ENCODE results near the gene FARP1. TPM values are rescaled to one million over a fixed set of nuclear protein-coding genes. Genes with fewer than 3 reads are reported as not detected.

Gene FARP1
- total RNA-seq, 5 donors from 2014 or later (not counting 1 experiment from before 2014, with no cell fraction given): 0.51 to 2.0 (median 1.0) TPM

- DNase-seq: no peak
- peaks cover 14% of the 10 kb centered on the region for H3K36me3 Mint-ChIP-seq
- H3K9me3 Mint-ChIP-seq: no peaks in the 10 kb centered on the region
- Histone ChIP-seq H3K36me3 (ENCODE audit: control insufficient read depth in 2 of 2, extremely low read depth in 1 of 2, insufficient read depth in 1 of 2, low read length in 1 of 2) (peaks cover 0 to 4% of the 10 kb centered on the region in 2 donors), H3K4me1 (ENCODE audit: control insufficient read depth in 1 of 2, extremely low read depth in 1 of 2, insufficient read depth in 2 of 2, low read length in 2 of 2) (peaks cover 5 to 38% of the 10 kb centered on the region in 2 experiments), H3K4me3 (ENCODE audit: control insufficient read depth in 1 of 2, extremely low read depth in 1 of 2, low read length in 1 of 2) (no peak overlapping the region), H3K27ac (ENCODE audit: low read length) (no peak overlapping the region), H3K9me3 (no peaks in the 10 kb centered on the region), H3K27me3 (replicated peaks in 1 of 2; ENCODE audit: control insufficient read depth in 2 of 2, extremely low read depth in 1 of 2, insufficient read depth in 2 of 2, low read length in 1 of 2) (no peaks in the 10 kb centered on the region)
- H3K27ac Mint-ChIP-seq: peak overlapping the region; percentile 52 to 71
- CTCF ChIA-PET: interaction anchor here (0.5 to 1.2 kb wide), 6 partner anchors 11 to 744 kb away, joined by 3 to 8 read pairs (median 4); no protein-coding TSS in a partner anchor
- POLR2A ChIA-PET: interaction anchor here (0.6 to 0.7 kb wide), 2 partner anchors 18 to 68 kb away, joined by 3 to 4 read pairs; no protein-coding TSS in a partner anchor
- no peaks in the 10 kb centered on the region for H3K27me3 Mint-ChIP-seq
- H3K4me1 Mint-ChIP-seq: peaks cover 75 to 87% (median 84%) of the 10 kb centered on the region in 3 donors
- WGBS (ENCODE audit: insufficient coverage): 77% methylated on average over 2 of the region's 8 CpGs
- no peak overlapping the region for H3K4me3 Mint-ChIP-seq
- no peak for ATAC-seq (replicated peaks in 1 of 4)
Measured at GRCh38 chr13:98490866-98491265, 348.0 kb downstream of the FARP1 start.

DNA sequence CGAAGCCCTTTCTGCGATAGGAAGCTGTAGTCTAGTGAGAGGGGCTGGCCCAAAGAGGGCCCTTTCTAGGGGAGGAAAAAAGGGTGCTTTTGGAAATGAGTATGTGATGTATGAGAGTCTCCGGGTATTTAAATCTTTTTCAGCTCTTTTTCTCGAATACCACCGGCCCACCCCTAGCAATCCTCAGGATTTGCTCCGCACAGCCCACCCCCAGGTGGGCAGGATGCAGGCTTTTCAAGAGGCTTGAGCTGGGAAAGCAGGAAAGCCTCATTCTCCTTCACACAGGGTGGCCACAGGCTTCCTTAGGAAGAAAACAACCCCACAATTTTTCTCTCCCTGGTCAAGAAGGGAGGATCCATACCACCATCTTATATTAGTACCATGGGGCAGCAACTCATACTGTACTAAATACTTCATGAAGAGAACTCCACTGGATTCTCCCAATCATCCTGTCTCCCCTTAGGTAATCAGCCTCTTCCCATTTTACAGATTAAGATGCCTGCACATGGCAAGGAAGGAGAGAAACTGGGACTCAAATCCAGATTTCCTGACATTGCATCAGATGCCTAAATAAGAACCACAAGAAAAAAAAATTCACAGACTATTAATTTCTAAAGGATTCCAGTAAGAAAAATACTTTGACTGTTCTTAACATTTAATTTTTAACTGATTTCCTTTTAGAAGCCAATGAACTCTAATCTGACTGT lies 349.6 kb downstream of the FARP1 start:
- Mint-ChIP-seq H3K27me3 (no peaks in the 10 kb centered on the region), H3K27ac (peak overlapping the region; percentile 3 to 37), H3K9me3 (no peaks in the 10 kb centered on the region), H3K36me3 (peaks cover 14% of the 10 kb centered on the region), H3K4me3 (no peak overlapping the region), H3K4me1 (peaks cover 71 to 88% (median 86%) of the 10 kb centered on the region in 3 donors)
- Histone ChIP-seq H3K27ac (ENCODE audit: low read length) (no peak overlapping the region), H3K9me3 (no peaks in the 10 kb centered on the region), H3K4me3 (ENCODE audit: control insufficient read depth in 1 of 2, extremely low read depth in 1 of 2, low read length in 1 of 2) (no peak overlapping the region), H3K27me3 (replicated peaks in 1 of 2; ENCODE audit: control insufficient read depth in 2 of 2, extremely low read depth in 1 of 2, insufficient read depth in 2 of 2, low read length in 1 of 2) (no peaks in the 10 kb centered on the region), H3K4me1 (ENCODE audit: control insufficient read depth in 1 of 2, extremely low read depth in 1 of 2, insufficient read depth in 2 of 2, low read length in 2 of 2) (peaks cover 7 to 32% of the 10 kb centered on the region in 2 experiments), H3K36me3 (ENCODE audit: control insufficient read depth in 2 of 2, extremely low read depth in 1 of 2, insufficient read depth in 1 of 2, low read length in 1 of 2) (peaks cover 0 to 7% of the 10 kb centered on the region in 2 donors)
- ChIA-PET POLR2A (no interaction called here), CTCF (interaction anchor here in 1 of 2 donors (0.6 to 0.7 kb wide), 2 partner anchors 23 to 47 kb away, joined by 3 to 7 read pairs; no protein-coding TSS in a partner anchor)
- WGBS (ENCODE audit: insufficient coverage): 85% methylated on average over 2 of the region's 6 CpGs
- ATAC-seq (replicated peaks in 1 of 4) (no peak), DNase-seq (no peak)

DNA sequence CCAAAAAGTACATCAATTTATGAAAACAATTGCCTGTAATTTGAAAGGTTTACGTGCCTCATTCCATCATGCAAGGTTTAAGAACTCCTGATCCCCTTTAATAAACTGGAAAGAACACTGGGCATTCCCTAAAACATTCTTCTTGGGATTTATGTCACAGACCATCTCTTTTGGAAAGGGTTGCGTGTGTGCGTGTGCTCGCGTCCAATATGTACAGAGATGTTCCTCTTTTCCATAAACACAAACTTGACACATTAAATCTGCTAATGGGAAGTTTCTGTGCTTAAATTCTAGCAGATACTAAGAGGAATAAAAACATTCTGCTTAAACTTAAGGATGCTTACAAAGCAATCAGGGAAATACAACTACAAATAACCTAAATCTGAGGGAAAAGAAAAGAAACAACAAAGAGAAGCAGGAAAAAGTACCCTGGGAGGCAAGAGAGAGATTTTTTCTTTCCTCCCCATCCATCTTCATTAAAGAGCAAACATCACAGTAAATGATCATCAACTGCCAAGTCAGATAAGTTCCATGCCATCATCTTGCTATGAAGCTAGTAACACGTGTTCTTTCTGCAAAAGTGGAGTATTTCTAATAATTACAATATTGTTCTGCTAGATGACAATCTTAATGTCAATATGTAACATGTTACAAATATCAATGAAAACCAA lies 350.3 kb downstream of the FARP1 start:
- no peaks in the 10 kb centered on the region for H3K9me3 ChIP-seq
- 100% methylated on average over 1 of the region's 6 CpGs for WGBS (ENCODE audit: insufficient coverage)
- DNase-seq (no peak), ATAC-seq (replicated peaks in 1 of 4) (no peak)
- peaks cover 7 to 32% of the 10 kb centered on the region in 2 experiments for H3K4me1 ChIP-seq (ENCODE audit: control insufficient read depth in 1 of 2, extremely low read depth in 1 of 2, insufficient read depth in 2 of 2, low read length in 2 of 2)
- peaks cover 0 to 13% of the 10 kb centered on the region in 2 donors for H3K36me3 ChIP-seq (ENCODE audit: control insufficient read depth in 2 of 2, extremely low read depth in 1 of 2, insufficient read depth in 1 of 2, low read length in 1 of 2)
- peaks cover 17% of the 10 kb centered on the region for H3K36me3 Mint-ChIP-seq
- H3K9me3 Mint-ChIP-seq: no peaks in the 10 kb centered on the region
- CTCF ChIA-PET: interaction anchor here (0.6 to 1.2 kb wide), 3 partner anchors 11 to 22 kb away, joined by 4 to 7 read pairs (median 5); no protein-coding TSS in a partner anchor
- POLR2A ChIA-PET: no interaction called here
- H3K4me1 Mint-ChIP-seq: peaks cover 71 to 88% (median 86%) of the 10 kb centered on the region in 3 donors
- H3K27ac Mint-ChIP-seq: peak overlapping the region; percentile 12 to 71
- H3K4me3 Mint-ChIP-seq: no peak overlapping the region
- no peak overlapping the region for H3K27ac ChIP-seq (ENCODE audit: low read length)
- H3K4me3 ChIP-seq (ENCODE audit: control insufficient read depth in 1 of 2, extremely low read depth in 1 of 2, low read length in 1 of 2): no peak overlapping the region
- no peaks in the 10 kb centered on the region for H3K27me3 ChIP-seq (replicated peaks in 1 of 2; ENCODE audit: control insufficient read depth in 2 of 2, extremely low read depth in 1 of 2, insufficient read depth in 2 of 2, low read length in 1 of 2)
- H3K27me3 Mint-ChIP-seq: no peaks in the 10 kb centered on the region

DNA sequence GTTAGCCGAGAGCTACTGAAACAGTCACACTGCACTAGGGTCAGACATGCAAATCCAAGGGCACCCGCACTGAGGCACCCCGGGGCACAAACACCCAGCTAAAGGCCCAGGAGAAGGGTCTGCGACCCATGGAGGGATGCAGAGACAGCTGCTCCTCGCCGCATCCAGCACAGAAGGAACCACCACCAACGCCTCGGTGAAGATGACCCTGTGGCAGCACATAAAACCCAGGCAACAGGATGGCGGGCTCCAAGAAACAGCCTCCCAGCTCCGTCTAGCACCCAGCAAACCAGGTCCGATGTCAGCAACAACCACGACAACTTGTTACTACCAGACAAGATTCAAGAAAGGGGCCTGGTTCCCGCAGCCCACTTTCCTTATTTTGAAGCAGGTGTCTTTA lies 351.9 kb downstream of the FARP1 start:
- no peak for ATAC-seq (replicated peaks in 1 of 4)
- no peak for DNase-seq
- H3K9me3 Mint-ChIP-seq: no peaks in the 10 kb centered on the region
- no peaks in the 10 kb centered on the region for H3K27me3 Mint-ChIP-seq
- peaks cover 0 to 28% of the 10 kb centered on the region in 2 donors for H3K36me3 ChIP-seq (ENCODE audit: control insufficient read depth in 2 of 2, extremely low read depth in 1 of 2, insufficient read depth in 1 of 2, low read length in 1 of 2)
- no peak overlapping the region for H3K4me3 Mint-ChIP-seq
- WGBS (ENCODE audit: insufficient coverage): 98% methylated on average over 13 of the region's 13 CpGs
- H3K4me1 Mint-ChIP-seq: peaks cover 68 to 80% (median 79%) of the 10 kb centered on the region in 3 donors
- H3K27me3 ChIP-seq (replicated peaks in 1 of 2; ENCODE audit: control insufficient read depth in 2 of 2, extremely low read depth in 1 of 2, insufficient read depth in 2 of 2, low read length in 1 of 2): no peaks in the 10 kb centered on the region
- peaks cover 6 to 32% of the 10 kb centered on the region in 2 experiments for H3K4me1 ChIP-seq (ENCODE audit: control insufficient read depth in 1 of 2, extremely low read depth in 1 of 2, insufficient read depth in 2 of 2, low read length in 2 of 2)
- H3K36me3 Mint-ChIP-seq: peaks cover 27% of the 10 kb centered on the region
- no peak overlapping the region for H3K27ac Mint-ChIP-seq
- ChIA-PET POLR2A (no interaction called here), CTCF (interaction anchor here in 1 of 2 donors (0.6 kb wide), 1 partner anchor 1872 kb away, joined by 3 read pairs; no protein-coding TSS in a partner anchor)
- H3K4me3 ChIP-seq (ENCODE audit: control insufficient read depth in 1 of 2, extremely low read depth in 1 of 2, low read length in 1 of 2): no peak overlapping the region
- no peak overlapping the region for H3K27ac ChIP-seq (ENCODE audit: low read length)
- H3K9me3 ChIP-seq: no peaks in the 10 kb centered on the region

DNA sequence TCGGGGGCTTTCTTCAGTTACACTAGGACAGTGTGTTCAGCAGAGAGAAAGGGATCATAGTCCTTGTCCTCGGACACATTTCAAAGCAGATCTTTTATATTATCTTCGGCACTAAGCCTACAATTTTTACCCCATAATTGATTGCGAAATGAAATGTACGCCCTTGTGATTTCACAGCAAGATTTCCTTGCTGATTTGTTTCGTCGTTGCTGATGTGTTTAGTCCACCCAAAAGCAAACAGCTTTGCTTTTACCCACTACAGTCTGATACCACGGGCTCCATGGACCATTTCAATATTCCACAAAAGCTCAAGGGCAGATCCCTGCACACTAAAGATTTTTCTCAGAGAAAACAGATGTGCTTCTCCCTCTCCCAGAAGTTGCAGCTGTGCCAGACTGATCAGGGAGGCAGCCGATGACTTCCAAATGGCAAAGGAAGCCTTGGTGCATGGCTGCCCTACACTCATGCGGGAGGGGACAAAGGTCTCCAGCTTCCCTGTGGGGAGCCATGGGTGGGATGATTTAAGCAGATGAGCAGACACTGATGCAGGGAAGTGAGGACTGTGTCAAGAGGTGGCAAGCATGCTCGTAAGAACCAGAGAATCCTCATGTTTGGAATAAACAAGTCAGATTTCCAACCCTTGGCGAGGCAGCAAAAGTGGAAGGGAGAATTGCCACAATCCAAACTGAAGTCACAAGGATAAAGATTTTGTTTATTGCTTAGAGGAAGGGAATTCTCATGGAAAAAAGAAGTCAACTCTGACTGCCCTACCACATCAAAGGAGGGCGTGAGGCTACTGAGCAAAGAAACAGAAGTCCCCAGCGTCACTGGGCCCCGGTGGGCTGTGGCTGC lies 353.0 kb downstream of the FARP1 start:
- DNase-seq: no peak
- no peaks in the 10 kb centered on the region for H3K9me3 Mint-ChIP-seq
- no peaks in the 10 kb centered on the region for H3K9me3 ChIP-seq
- H3K36me3 Mint-ChIP-seq: peaks cover 29% of the 10 kb centered on the region
- no peak overlapping the region for H3K27ac ChIP-seq (ENCODE audit: low read length)
- H3K27me3 Mint-ChIP-seq: no peaks in the 10 kb centered on the region
- CTCF ChIA-PET: no interaction called here
- 91% methylated on average over 10 of the region's 15 CpGs for WGBS (ENCODE audit: insufficient coverage)
- POLR2A ChIA-PET: no interaction called here
- H3K4me1 ChIP-seq (ENCODE audit: control insufficient read depth in 1 of 2, extremely low read depth in 1 of 2, insufficient read depth in 2 of 2, low read length in 2 of 2): peaks cover 4 to 24% of the 10 kb centered on the region in 2 experiments
- H3K4me1 Mint-ChIP-seq: peaks cover 68 to 80% (median 79%) of the 10 kb centered on the region in 3 donors
- no peak overlapping the region for H3K4me3 Mint-ChIP-seq
- H3K4me3 ChIP-seq (ENCODE audit: control insufficient read depth in 1 of 2, extremely low read depth in 1 of 2, low read length in 1 of 2): no peak overlapping the region
- peaks cover 0 to 33% of the 10 kb centered on the region in 2 donors for H3K36me3 ChIP-seq (ENCODE audit: control insufficient read depth in 2 of 2, extremely low read depth in 1 of 2, insufficient read depth in 1 of 2, low read length in 1 of 2)
- ATAC-seq (replicated peaks in 1 of 4): no peak
- peak overlapping the region; percentile 36 to 71 for H3K27ac Mint-ChIP-seq
- no peaks in the 10 kb centered on the region for H3K27me3 ChIP-seq (replicated peaks in 1 of 2; ENCODE audit: control insufficient read depth in 2 of 2, extremely low read depth in 1 of 2, insufficient read depth in 2 of 2, low read length in 1 of 2)

GRCh38 chr13:98496479-98496791 lies 353.5 kb downstream of the FARP1 start:
- Histone ChIP-seq H3K27ac (ENCODE audit: low read length) (no peak overlapping the region), H3K9me3 (no peaks in the 10 kb centered on the region), H3K36me3 (ENCODE audit: control insufficient read depth in 2 of 2, extremely low read depth in 1 of 2, insufficient read depth in 1 of 2, low read length in 1 of 2) (peaks cover 0 to 33% of the 10 kb centered on the region in 2 donors), H3K4me1 (ENCODE audit: control insufficient read depth in 1 of 2, extremely low read depth in 1 of 2, insufficient read depth in 2 of 2, low read length in 2 of 2) (peaks cover 2 to 23% of the 10 kb centered on the region in 2 experiments), H3K4me3 (ENCODE audit: control insufficient read depth in 1 of 2, extremely low read depth in 1 of 2, low read length in 1 of 2) (no peak overlapping the region), H3K27me3 (replicated peaks in 1 of 2; ENCODE audit: control insufficient read depth in 2 of 2, extremely low read depth in 1 of 2, insufficient read depth in 2 of 2, low read length in 1 of 2) (no peaks in the 10 kb centered on the region)
- peaks cover 65 to 79% (median 79%) of the 10 kb centered on the region in 3 donors for H3K4me1 Mint-ChIP-seq
- no peaks in the 10 kb centered on the region for H3K9me3 Mint-ChIP-seq
- peaks cover 24% of the 10 kb centered on the region for H3K36me3 Mint-ChIP-seq
- H3K27me3 Mint-ChIP-seq: no peaks in the 10 kb centered on the region
- CTCF ChIA-PET: no interaction called here
- POLR2A ChIA-PET: no interaction called here
- ATAC-seq (replicated peaks in 1 of 4) (no peak), DNase-seq (no peak)
- no peak overlapping the region for H3K4me3 Mint-ChIP-seq
- H3K27ac Mint-ChIP-seq: peak overlapping the region in 1 of 2 donors; percentile 36
- no CpG with 5 or more reads among the region's 3 CpGs for WGBS (ENCODE audit: insufficient coverage)

Data from T-cell (primary cell).